Activated CD4-positive, alpha-beta T cell treated with anti-CD3 and anti-CD28 coated beads, Interleukin-2, amount 50 U/mL, for 4 hours (primary cell): ENCODE data around the gene BEX3.
A peak's percentile ranks its signal among the peaks of the same experiment; 100 is the strongest.
"Not testable (repeated sequence)": the region's sequence is repeated elsewhere in the genome, so short reads cannot be mapped to it uniquely, and the experiment has no call there.

Source experiments
- DNase-seq, 2 experiments: peaks; one replicate each; pipeline ENCODE4 v3.0.0-alpha.2; 2020

Gene BEX3

GRCh38 chrX:103376118-103376978 lies at the start of gene BEX3:
Gene BEX3 (plus strand): TSS chrX:103376538. CDS start chrX:103377522, 984 bp downstream.
- peak; percentile 3 to 4 for DNase-seq

GRCh38 chrX:103329991-103330390 lies 46.3 kb upstream of the BEX3 start, which contains the start of gene TCEAL7:
Gene TCEAL7 (plus strand): TSS chrX:103330239. CDS start chrX:103331404, 1,165 bp downstream.
- DNase-seq: no peak

GRCh38 chrX:103330681-103331288 lies 45.6 kb upstream of the BEX3 start:
- DNase-seq: no peak

- no peak for DNase-seq
Measured at GRCh38 chrX:103338663-103339062, 37.7 kb upstream of the BEX3 start.

GRCh38 chrX:103343105-103343504 lies 33.2 kb upstream of the BEX3 start:
- DNase-seq: peak; percentile 26 to 35

GRCh38 chrX:103344606-103345005 lies 31.7 kb upstream of the BEX3 start:
- no peak for DNase-seq

- DNase-seq: no peak
Measured at GRCh38 chrX:103347682-103348397, 28.5 kb upstream of the BEX3 start.

- no peak for DNase-seq
Measured at GRCh38 chrX:103356130-103356798, 20.1 kb upstream of the BEX3 start, which contains the start of gene TCEAL9. Gene TCEAL9 (plus strand): TSS chrX:103356506. CDS start chrX:103357685, 1,179 bp downstream.

GRCh38 chrX:103356858-103357257 lies 19.5 kb upstream of the BEX3 start:
- no peak for DNase-seq

GRCh38 chrX:103357871-103358270 lies 18.5 kb upstream of the BEX3 start:
- DNase-seq: no peak

- DNase-seq: not testable (repeated sequence)
Measured at GRCh38 chrX:103359605-103360004, 16.7 kb upstream of the BEX3 start.

GRCh38 chrX:103360092-103360491 lies 16.2 kb upstream of the BEX3 start:
- no peak for DNase-seq

GRCh38 chrX:103360916-103361315 lies 15.4 kb upstream of the BEX3 start:
- no peak for DNase-seq

- DNase-seq: no peak
Measured at GRCh38 chrX:103361798-103362197, 14.5 kb upstream of the BEX3 start.

GRCh38 chrX:103362474-103362873 lies 13.9 kb upstream of the BEX3 start:
- DNase-seq: no peak

- DNase-seq: no peak
Measured at GRCh38 chrX:103363046-103363445, 13.3 kb upstream of the BEX3 start.

- no peak for DNase-seq
Measured at GRCh38 chrX:103367502-103367901, 8.8 kb upstream of the BEX3 start.

- no peak for DNase-seq
Measured at GRCh38 chrX:103369479-103369878, 6.9 kb upstream of the BEX3 start.

- DNase-seq: no peak
Measured at GRCh38 chrX:103372886-103373285, 3.5 kb upstream of the BEX3 start.

- DNase-seq: no peak
Measured at GRCh38 chrX:103373581-103373980, 2.8 kb upstream of the BEX3 start.

GRCh38 chrX:103376979-103377324 lies 614 bp downstream of the BEX3 start:
- no peak for DNase-seq

GRCh38 chrX:103378990-103379389 lies 2.7 kb downstream of the BEX3 start:
- no peak for DNase-seq

GRCh38 chrX:103382877-103383276 lies 6.5 kb downstream of the BEX3 start:
- no peak for DNase-seq
